Progenitor cell of endocrine pancreas (in vitro differentiated cells): ENCODE data around the gene SH3BGRL2. TPM values are rescaled to one million over a fixed set of nuclear protein-coding genes. Genes with fewer than 3 reads are reported as not detected.

Source experiments
- DNase-seq: peaks from one replicate; pipeline ENCODE4 v3.0.0; 2021; ENCODE audit warnings: low spot score; ENCODE audit not compliant: unreplicated experiment
- H3K27ac Mint-ChIP-seq: 2 replicates; pipeline ENCODE4 v1.8.0; 2021; ENCODE audit warnings: mild to moderate bottlenecking, moderate library complexity, mixed read lengths
- H3K27me3 Mint-ChIP-seq: 2 replicates; pipeline ENCODE4 v1.8.0; 2021; ENCODE audit warnings: mixed read lengths
- H3K36me3 Mint-ChIP-seq: 2 replicates; pipeline ENCODE4 v1.8.0; 2022; ENCODE audit warnings: mixed read lengths; ENCODE audit not compliant: insufficient read depth
- H3K4me1 Mint-ChIP-seq: 2 replicates; pipeline ENCODE4 v1.8.0; 2021; ENCODE audit warnings: low read depth, mixed read lengths
- H3K4me3 Mint-ChIP-seq: 2 replicates; pipeline ENCODE4 v1.8.0; 2021; ENCODE audit warnings: low read depth, mild to moderate bottlenecking, moderate library complexity, mixed read lengths
- H3K9me3 Mint-ChIP-seq: 2 replicates; pipeline ENCODE4 v1.8.0; 2021; ENCODE audit warnings: low read depth, mixed read lengths
- CTCF ChIP-seq: fragments of 200-600 bp; sonication (generic); IDR thresholded peaks from one replicate; pipeline ENCODE4 v1.5.0; 2021; ENCODE audit warnings: antibody characterized with exemption, mild to moderate bottlenecking; ENCODE audit not compliant: unreplicated experiment
- total RNA-seq: library from RNA; stranded (reverse); gene quantifications from 2 replicates; pipeline ENCODE4 v1.2.1, GENCODE V29; 2021

SH3BGRL2 gene
- total RNA-seq, 1 donor from 2014 or later = 49.1 TPM

DNA sequence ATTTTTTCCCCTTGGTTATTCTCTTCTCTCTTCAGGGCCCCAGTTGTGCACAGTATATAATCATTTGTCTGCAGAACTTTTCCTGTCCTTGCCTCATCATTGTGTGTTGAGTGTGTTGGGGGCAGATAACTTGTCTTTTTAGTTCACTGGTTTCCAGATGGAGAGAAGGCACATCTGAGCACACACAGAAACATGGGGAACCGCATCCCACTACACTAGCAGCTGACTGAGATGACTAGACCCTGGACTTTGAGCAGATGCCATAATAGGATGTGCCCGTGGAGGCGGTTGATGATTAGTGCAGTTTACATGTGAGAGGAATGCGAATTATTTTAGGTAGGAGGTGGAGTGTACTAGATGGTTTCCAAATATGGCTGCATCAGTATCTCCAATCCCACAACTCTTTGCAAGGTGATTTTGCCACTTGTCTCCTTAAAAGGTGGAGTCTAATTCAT, 26.5 kb upstream of the SH3BGRL2 start:
- H3K27ac Mint-ChIP-seq = no peak overlapping the region
- DNase-seq = no peak
- H3K4me3 Mint-ChIP-seq = no peak overlapping the region
- no peaks in the 10 kb centered on the region for H3K27me3 Mint-ChIP-seq
- H3K4me1 Mint-ChIP-seq = peaks cover 59% of the 10 kb centered on the region
- peaks cover 4% of the 10 kb centered on the region for H3K9me3 Mint-ChIP-seq
- TF ChIP-seq CTCF = no peak
- H3K36me3 Mint-ChIP-seq = peaks cover 5% of the 10 kb centered on the region

DNA sequence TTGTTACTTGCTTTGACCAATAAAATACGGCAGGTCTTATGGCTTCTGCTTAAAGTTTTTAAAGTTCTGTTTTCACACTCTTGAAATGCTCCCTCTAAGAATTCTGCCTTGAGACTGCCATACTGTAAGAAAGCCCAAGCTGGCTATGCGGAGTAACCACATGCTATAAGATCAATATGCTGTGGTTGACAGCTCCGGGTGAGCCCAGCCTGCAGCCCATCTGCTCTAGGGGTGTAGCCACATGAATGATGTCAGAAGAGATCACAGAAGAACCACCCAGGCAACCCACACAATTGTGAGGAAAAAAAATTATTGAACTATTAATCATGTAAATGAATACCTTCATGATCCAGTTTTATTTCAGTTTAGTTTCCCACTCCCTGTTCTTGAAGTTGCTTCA, 26.1 kb upstream of the SH3BGRL2 start:
- H3K27ac Mint-ChIP-seq = no peak overlapping the region
- no peak overlapping the region for H3K4me3 Mint-ChIP-seq
- TF ChIP-seq CTCF = no peak
- H3K27me3 Mint-ChIP-seq = no peaks in the 10 kb centered on the region
- peaks cover 4% of the 10 kb centered on the region for H3K9me3 Mint-ChIP-seq
- H3K36me3 Mint-ChIP-seq = peaks cover 5% of the 10 kb centered on the region
- no peak for DNase-seq
- H3K4me1 Mint-ChIP-seq = peaks cover 57% of the 10 kb centered on the region

DNA sequence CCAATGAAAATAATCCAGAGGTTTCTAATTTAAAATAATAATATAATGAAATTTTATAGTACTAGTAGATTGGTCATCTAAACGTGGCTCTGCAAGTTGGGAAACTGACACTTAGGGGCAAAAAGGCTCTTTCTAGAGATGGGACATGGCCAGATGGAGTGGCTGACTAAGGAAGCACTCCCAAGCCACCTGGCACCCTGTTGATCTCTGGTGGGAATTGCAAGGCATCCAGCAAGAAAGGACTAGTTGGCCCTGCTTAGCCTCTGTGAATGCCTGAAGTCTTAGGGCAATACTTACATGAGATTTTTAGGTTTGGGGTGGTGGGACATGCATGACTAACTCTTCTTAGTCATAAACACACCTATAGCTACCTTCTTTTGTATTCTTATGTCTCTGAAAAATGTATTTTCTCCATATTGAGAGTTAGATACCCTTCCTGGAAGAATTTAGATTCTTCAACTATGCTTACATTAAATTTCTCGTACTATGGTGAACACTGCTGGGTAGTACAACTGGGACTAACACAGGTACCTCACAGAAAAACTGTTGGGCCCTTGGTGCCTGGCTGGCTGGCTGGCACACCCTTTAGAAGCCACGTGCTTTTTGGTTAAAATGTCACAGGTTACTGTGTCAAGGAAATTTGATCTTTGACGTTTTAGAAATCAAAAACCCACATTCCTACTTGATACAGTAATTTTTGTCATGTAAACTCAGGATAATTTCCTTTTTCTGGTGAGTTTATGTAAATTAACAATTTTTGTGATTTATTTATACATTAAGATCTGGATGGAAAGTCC, 25.0 kb upstream of the SH3BGRL2 start:
- peaks cover 4% of the 10 kb centered on the region for H3K9me3 Mint-ChIP-seq
- no peaks in the 10 kb centered on the region for H3K27me3 Mint-ChIP-seq
- H3K27ac Mint-ChIP-seq = no peak overlapping the region
- H3K4me1 Mint-ChIP-seq = peaks cover 56% of the 10 kb centered on the region
- no peak for TF ChIP-seq CTCF
- H3K4me3 Mint-ChIP-seq = no peak overlapping the region
- peaks cover 5% of the 10 kb centered on the region for H3K36me3 Mint-ChIP-seq
- DNase-seq = no peak

GRCh38 chr6:79607000-79607399, 24.1 kb upstream of the SH3BGRL2 start:
- Mint-ChIP-seq H3K9me3 (peaks cover 4% of the 10 kb centered on the region), H3K27ac (peak overlapping the region; percentile 44), H3K4me1 (peaks cover 54% of the 10 kb centered on the region)

More at GRCh38 chr6:79607000-79607399, 24.1 kb upstream of the SH3BGRL2 start:
- no peak for DNase-seq
- Mint-ChIP-seq H3K27me3 (no peaks in the 10 kb centered on the region), H3K36me3 (peaks cover 5% of the 10 kb centered on the region), H3K4me3 (no peak overlapping the region)
- TF ChIP-seq CTCF = no peak
